Esophagus squamous epithelium (tissue), 4 donors: Measurements from ENCODE around the gene PLA2G4B.

Source experiments
- POLR2A ChIP-seq, 4 donors: fragments of 450-650 bp; IDR thresholded peaks; one replicate each; pipeline ENCODE4 v1.6.1; 2017; ENCODE audit warnings: antibody characterized with exemption in 4 of 4, mild to moderate bottlenecking in 4 of 4, moderate library complexity in 3 of 4
- TF ChIP-seq, protein P1 (sequence below), 6 experiments: fragments of 450-650 bp in 4 of 6; fragments of 200-600 bp in 2 of 6; sonication (generic) in 2 of 6; IDR thresholded peaks; one replicate each; pipeline ENCODE4 v1.5.1; 2016 to 2019; ENCODE audit warnings: antibody characterized with exemption in 6 of 6, mild to moderate bottlenecking in 4 of 6, moderate library complexity in 4 of 6

DNA sequence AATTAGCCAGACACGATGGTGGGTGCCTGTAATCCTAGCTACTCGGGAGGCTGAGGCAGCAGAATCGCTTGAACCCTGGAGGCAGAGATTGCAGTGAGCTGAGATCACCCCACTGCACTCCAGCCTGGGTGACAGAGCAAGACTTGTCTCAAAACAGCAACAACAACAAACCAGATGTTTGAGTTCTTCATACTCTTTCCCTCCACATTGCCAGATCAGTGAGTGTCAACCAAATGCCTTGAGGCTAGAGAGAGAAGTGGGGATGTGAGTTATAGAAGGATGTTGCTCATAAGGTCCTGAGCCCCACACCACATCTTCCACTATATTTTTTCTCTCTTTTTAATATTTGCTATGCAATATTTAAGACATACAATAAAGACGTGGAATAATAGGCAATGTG lies 44.6 kb upstream of the PLA2G4B start:
- TF ChIP-seq, protein P1, sequence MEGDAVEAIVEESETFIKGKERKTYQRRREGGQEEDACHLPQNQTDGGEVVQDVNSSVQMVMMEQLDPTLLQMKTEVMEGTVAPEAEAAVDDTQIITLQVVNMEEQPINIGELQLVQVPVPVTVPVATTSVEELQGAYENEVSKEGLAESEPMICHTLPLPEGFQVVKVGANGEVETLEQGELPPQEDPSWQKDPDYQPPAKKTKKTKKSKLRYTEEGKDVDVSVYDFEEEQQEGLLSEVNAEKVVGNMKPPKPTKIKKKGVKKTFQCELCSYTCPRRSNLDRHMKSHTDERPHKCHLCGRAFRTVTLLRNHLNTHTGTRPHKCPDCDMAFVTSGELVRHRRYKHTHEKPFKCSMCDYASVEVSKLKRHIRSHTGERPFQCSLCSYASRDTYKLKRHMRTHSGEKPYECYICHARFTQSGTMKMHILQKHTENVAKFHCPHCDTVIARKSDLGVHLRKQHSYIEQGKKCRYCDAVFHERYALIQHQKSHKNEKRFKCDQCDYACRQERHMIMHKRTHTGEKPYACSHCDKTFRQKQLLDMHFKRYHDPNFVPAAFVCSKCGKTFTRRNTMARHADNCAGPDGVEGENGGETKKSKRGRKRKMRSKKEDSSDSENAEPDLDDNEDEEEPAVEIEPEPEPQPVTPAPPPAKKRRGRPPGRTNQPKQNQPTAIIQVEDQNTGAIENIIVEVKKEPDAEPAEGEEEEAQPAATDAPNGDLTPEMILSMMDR (IDR thresholded peaks at IDR 0.05): no peak
- no peak for TF ChIP-seq POLR2A (IDR thresholded peaks at IDR 0.05)
